ENCODE results near the gene GALNT7.

The GALNT7 gene

DNA sequence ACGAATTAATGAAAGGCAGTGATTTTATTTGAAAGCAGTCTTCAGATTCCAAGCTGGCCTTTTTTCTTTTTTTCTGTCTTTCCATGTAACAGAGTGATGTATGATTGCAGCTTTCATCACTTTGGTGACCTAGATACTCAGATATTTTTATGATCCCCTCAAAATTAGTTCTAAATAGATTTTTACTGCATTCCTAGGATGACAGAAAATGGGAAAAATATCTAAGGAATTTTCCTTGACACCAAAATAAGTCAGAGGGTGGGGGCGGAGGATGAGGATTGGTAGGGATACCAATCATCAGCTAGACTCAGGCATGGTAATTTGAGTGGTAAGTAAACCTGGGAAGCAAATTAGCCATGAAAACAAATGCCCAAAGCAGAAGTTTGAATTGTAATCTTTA lies 177.5 kb downstream of the GALNT7 start:
- TF ChIP-seq SIN3A (IDR thresholded peaks at IDR 0.05; ENCODE audit: borderline replicate concordance, insufficient read depth, low read length) (no peak), TAF1 (IDR thresholded peaks at IDR 0.05; ENCODE audit: borderline replicate concordance, insufficient read depth, low read length) (no peak), FOXP2 (optimal IDR thresholded peaks at IDR 0.05; ENCODE audit: borderline replicate concordance, extremely low read depth, extremely low read length, insufficient read depth) (no peak), POLR2AphosphoS5 (IDR thresholded peaks at IDR 0.05; ENCODE audit: low read depth, low read length) (no peak)
- TF ChIP-seq, protein P1, sequence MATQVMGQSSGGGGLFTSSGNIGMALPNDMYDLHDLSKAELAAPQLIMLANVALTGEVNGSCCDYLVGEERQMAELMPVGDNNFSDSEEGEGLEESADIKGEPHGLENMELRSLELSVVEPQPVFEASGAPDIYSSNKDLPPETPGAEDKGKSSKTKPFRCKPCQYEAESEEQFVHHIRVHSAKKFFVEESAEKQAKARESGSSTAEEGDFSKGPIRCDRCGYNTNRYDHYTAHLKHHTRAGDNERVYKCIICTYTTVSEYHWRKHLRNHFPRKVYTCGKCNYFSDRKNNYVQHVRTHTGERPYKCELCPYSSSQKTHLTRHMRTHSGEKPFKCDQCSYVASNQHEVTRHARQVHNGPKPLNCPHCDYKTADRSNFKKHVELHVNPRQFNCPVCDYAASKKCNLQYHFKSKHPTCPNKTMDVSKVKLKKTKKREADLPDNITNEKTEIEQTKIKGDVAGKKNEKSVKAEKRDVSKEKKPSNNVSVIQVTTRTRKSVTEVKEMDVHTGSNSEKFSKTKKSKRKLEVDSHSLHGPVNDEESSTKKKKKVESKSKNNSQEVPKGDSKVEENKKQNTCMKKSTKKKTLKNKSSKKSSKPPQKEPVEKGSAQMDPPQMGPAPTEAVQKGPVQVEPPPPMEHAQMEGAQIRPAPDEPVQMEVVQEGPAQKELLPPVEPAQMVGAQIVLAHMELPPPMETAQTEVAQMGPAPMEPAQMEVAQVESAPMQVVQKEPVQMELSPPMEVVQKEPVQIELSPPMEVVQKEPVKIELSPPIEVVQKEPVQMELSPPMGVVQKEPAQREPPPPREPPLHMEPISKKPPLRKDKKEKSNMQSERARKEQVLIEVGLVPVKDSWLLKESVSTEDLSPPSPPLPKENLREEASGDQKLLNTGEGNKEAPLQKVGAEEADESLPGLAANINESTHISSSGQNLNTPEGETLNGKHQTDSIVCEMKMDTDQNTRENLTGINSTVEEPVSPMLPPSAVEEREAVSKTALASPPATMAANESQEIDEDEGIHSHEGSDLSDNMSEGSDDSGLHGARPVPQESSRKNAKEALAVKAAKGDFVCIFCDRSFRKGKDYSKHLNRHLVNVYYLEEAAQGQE (IDR thresholded peaks at IDR 0.05; ENCODE audit: insufficient read depth in 1 of 2, low read depth in 2 of 2, low read length in 2 of 2), result no peak

DNA sequence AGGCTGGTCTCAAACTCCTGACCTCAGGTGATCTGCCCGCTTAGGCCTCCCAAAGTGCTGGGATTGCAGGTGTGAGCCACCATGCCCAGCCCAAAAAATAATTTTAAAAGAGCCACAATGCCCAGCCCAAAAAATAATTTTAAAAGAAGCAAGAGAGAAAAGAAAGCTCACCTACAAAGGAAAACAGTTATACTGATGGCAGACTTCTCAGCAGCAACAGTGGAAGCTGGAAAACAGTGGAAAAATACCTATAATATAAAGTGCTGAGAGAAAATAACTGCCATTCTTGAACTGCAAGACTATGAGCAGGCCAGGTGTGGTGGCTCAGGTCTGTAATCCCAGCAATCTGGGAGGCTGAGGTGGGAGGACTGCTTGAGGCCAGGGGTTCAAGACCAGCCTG lies 178.9 kb downstream of the GALNT7 start:
- TF ChIP-seq, protein P1 (IDR thresholded peaks at IDR 0.05; ENCODE audit: insufficient read depth in 1 of 2, low read depth in 2 of 2, low read length in 2 of 2), result no peak
- TF ChIP-seq POLR2AphosphoS5 (IDR thresholded peaks at IDR 0.05; ENCODE audit: low read depth, low read length) (no peak), FOXP2 (optimal IDR thresholded peaks at IDR 0.05; ENCODE audit: borderline replicate concordance, extremely low read depth, extremely low read length, insufficient read depth) (no peak), TAF1 (IDR thresholded peaks at IDR 0.05; ENCODE audit: borderline replicate concordance, insufficient read depth, low read length) (no peak), SIN3A (IDR thresholded peaks at IDR 0.05; ENCODE audit: borderline replicate concordance, insufficient read depth, low read length) (no peak)

DNA sequence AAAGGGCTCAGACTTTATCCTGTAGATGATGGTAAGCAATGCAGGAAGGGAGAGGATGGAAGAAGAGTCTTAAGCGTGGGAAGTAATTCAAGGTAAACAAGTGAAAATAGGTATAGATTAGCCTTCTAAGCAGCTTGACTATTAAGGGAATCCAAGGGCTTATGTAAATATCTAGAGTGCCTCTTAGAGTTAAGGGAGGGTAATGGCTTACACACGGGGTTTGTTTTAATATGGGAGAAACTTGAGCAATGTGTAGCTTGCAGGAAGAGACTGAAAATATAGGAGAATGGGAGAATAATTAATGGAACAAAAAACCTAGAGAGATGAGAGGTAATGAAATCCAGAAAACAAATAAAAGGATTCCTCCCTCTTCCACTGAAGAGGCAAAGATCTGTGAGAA lies 189.3 kb downstream of the GALNT7 start:
- TF ChIP-seq POLR2AphosphoS5 (IDR thresholded peaks at IDR 0.05; ENCODE audit: low read depth, low read length) (no peak), TAF1 (IDR thresholded peaks at IDR 0.05; ENCODE audit: borderline replicate concordance, insufficient read depth, low read length) (no peak), FOXP2 (optimal IDR thresholded peaks at IDR 0.05; ENCODE audit: borderline replicate concordance, extremely low read depth, extremely low read length, insufficient read depth) (no peak), SIN3A (IDR thresholded peaks at IDR 0.05; ENCODE audit: borderline replicate concordance, insufficient read depth, low read length) (no peak)
- TF ChIP-seq, protein P1 (IDR thresholded peaks at IDR 0.05; ENCODE audit: insufficient read depth in 1 of 2, low read depth in 2 of 2, low read length in 2 of 2), result no peak

DNA sequence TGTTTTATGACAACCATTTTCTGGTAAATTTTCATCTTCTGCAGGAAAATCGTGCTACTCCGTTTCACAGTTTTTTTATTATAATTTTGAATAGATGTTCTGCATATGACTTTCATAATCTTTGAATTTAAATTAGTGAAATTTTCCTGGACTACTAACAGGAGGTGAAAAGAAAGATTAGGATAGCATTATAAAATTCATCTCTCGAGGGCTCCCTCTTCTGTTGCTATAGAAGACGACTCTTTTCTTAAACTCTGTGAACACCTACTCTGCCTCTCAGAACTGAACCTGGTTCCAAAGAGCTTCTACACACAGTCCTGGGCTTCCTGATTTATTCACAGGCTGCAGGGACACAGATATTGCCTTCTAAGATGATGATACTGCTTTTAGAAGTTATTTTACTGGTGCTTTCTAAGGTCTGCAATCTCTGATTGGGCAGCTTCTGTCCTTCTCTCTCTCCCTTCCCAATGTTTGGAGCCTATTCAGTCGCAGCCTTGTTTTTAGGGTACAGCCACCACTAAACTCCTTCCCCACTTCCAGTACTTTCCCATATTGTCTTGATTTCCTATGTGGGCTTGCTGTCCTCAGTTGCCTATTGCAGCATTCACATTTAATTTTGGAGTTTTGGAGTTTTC lies 192.1 kb downstream of the GALNT7 start:
- TF ChIP-seq SIN3A (IDR thresholded peaks at IDR 0.05; ENCODE audit: borderline replicate concordance, insufficient read depth, low read length) (no peak), POLR2AphosphoS5 (IDR thresholded peaks at IDR 0.05; ENCODE audit: low read depth, low read length) (no peak), TAF1 (IDR thresholded peaks at IDR 0.05; ENCODE audit: borderline replicate concordance, insufficient read depth, low read length) (no peak), FOXP2 (optimal IDR thresholded peaks at IDR 0.05; ENCODE audit: borderline replicate concordance, extremely low read depth, extremely low read length, insufficient read depth) (no peak)
- TF ChIP-seq, protein P1 (IDR thresholded peaks at IDR 0.05; ENCODE audit: insufficient read depth in 1 of 2, low read depth in 2 of 2, low read length in 2 of 2), result no peak

Data from PFSK-1 (cell line).